ENCODE results near the gene CX3CR1.

The CX3CR1 gene

DNA sequence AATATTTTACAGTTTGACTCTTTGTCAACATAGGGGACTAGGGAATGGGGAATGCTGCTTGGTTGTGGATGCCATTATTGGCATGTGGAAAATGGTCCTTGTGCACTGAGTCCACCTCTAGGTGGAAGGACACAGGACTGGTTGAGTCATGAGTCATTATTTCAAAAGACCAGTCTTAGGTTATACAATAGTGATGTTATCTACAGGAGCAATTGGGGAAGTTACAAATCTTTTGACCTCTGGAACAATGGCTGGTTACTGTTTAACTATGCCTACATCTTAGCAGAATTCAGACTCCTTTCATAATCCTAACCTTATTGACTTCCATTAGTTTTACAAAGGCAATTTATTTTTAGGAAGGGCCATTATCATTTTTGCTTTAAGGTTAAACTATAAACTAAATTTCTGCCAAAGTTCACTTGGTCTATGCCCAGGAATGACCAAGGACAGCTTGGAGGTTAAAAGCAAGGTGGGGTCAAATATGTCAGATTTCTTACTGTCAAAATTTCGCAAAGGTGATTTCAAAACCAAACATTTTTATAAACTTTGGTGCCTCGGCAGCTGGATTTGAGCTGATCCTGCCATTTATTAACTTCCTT lies 37.8 kb upstream of the CX3CR1 start:
- TF ChIP-seq, protein P1, sequence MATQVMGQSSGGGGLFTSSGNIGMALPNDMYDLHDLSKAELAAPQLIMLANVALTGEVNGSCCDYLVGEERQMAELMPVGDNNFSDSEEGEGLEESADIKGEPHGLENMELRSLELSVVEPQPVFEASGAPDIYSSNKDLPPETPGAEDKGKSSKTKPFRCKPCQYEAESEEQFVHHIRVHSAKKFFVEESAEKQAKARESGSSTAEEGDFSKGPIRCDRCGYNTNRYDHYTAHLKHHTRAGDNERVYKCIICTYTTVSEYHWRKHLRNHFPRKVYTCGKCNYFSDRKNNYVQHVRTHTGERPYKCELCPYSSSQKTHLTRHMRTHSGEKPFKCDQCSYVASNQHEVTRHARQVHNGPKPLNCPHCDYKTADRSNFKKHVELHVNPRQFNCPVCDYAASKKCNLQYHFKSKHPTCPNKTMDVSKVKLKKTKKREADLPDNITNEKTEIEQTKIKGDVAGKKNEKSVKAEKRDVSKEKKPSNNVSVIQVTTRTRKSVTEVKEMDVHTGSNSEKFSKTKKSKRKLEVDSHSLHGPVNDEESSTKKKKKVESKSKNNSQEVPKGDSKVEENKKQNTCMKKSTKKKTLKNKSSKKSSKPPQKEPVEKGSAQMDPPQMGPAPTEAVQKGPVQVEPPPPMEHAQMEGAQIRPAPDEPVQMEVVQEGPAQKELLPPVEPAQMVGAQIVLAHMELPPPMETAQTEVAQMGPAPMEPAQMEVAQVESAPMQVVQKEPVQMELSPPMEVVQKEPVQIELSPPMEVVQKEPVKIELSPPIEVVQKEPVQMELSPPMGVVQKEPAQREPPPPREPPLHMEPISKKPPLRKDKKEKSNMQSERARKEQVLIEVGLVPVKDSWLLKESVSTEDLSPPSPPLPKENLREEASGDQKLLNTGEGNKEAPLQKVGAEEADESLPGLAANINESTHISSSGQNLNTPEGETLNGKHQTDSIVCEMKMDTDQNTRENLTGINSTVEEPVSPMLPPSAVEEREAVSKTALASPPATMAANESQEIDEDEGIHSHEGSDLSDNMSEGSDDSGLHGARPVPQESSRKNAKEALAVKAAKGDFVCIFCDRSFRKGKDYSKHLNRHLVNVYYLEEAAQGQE (IDR thresholded peaks at IDR 0.05; ENCODE audit: insufficient read depth in 1 of 2, low read depth in 2 of 2, low read length in 2 of 2) = no peak
- TF ChIP-seq TAF1 (IDR thresholded peaks at IDR 0.05; ENCODE audit: borderline replicate concordance, insufficient read depth, low read length) (no peak), SIN3A (IDR thresholded peaks at IDR 0.05; ENCODE audit: borderline replicate concordance, insufficient read depth, low read length) (no peak), FOXP2 (optimal IDR thresholded peaks at IDR 0.05; ENCODE audit: borderline replicate concordance, extremely low read depth, extremely low read length, insufficient read depth) (no peak), POLR2AphosphoS5 (IDR thresholded peaks at IDR 0.05; ENCODE audit: low read depth, low read length) (no peak)

DNA sequence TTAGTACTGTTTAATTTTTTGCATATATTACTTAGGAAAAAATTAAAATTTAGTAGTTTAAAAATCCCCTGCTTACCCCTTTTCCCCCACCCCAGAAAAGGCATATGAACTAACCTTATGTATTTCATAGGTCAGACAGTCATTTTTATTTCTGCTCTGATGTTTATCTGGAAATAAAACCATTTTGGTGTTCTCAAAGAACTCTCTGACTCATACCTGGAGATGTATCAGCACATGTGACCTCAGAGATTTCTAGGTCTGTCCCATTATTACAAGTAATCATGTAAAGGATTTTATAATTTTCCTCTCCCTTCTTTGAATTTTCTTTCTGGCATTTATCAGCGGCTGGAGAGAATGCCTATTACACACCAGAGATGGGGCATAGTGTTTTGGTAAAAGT lies 35.6 kb upstream of the CX3CR1 start:
- TF ChIP-seq SIN3A (IDR thresholded peaks at IDR 0.05; ENCODE audit: borderline replicate concordance, insufficient read depth, low read length) (no peak), TAF1 (IDR thresholded peaks at IDR 0.05; ENCODE audit: borderline replicate concordance, insufficient read depth, low read length) (no peak), POLR2AphosphoS5 (IDR thresholded peaks at IDR 0.05; ENCODE audit: low read depth, low read length) (no peak), FOXP2 (optimal IDR thresholded peaks at IDR 0.05; ENCODE audit: borderline replicate concordance, extremely low read depth, extremely low read length, insufficient read depth) (no peak)
- TF ChIP-seq, protein P1 (IDR thresholded peaks at IDR 0.05; ENCODE audit: insufficient read depth in 1 of 2, low read depth in 2 of 2, low read length in 2 of 2) = no peak

DNA sequence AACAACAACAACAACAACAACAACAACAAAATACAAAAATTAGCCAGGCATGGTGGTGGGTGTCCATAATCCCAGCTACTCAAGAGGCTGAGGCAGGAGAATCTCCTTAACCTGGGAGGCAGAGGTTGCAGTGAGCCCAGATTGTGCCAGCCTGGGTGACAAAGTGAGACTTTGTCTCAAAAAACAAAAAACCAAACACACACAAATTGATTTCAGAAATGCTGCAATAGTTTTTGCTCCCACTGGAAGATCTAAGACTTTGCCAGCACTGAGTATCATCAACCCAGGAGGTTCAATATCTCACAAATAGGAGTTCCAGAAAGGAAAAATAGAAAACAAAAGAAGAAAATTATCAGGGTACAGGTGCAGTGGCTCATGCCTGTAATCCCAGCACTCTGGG lies 33.5 kb upstream of the CX3CR1 start:
- TF ChIP-seq TAF1 (IDR thresholded peaks at IDR 0.05; ENCODE audit: borderline replicate concordance, insufficient read depth, low read length) = no peak
- TF ChIP-seq POLR2AphosphoS5 (IDR thresholded peaks at IDR 0.05; ENCODE audit: low read depth, low read length) = no peak
- TF ChIP-seq, protein P1 (IDR thresholded peaks at IDR 0.05; ENCODE audit: insufficient read depth in 1 of 2, low read depth in 2 of 2, low read length in 2 of 2) = no peak
- TF ChIP-seq SIN3A (IDR thresholded peaks at IDR 0.05; ENCODE audit: borderline replicate concordance, insufficient read depth, low read length) = no peak

DNA sequence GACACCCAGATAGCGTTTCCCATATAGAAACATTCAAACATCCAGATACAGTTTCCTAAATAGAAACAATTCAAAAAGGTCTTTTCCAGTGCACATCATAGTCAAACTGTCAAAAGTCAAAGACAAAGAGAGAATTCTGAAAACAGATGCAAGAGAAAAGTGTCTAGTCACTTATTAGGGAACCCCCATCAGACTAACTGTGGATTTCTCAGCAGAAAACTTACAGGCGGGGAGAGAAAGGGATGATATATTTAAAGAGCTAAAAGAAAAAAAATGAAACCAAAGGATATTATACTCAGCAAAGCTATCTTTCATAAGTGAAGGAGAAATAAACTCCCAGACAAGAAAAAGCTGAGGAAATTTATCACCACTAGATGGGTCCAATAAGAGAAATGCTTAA lies 22.3 kb upstream of the CX3CR1 start:
- no peak for TF ChIP-seq POLR2AphosphoS5 (IDR thresholded peaks at IDR 0.05; ENCODE audit: low read depth, low read length)
- TF ChIP-seq, protein P1 (IDR thresholded peaks at IDR 0.05; ENCODE audit: insufficient read depth in 1 of 2, low read depth in 2 of 2, low read length in 2 of 2) = no peak
- TF ChIP-seq SIN3A (IDR thresholded peaks at IDR 0.05; ENCODE audit: borderline replicate concordance, insufficient read depth, low read length) = no peak

DNA sequence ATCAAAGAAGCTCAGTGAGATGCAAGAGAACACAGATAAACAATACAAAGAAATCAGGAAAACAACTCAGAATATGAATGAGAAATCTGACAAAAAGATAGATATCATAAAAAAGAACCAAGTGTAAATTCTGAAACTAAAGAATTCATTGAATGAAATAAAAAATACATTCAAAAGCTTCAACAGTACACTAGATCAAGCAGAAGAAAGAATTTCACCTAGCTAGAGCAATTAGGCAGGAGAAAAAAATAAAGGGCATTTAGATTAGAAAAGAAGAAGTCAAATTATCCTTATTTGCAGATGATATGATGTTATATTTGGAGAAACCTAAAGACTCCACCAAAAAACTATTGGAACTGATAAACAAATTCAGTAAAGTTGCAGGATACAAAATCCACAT lies 19.4 kb upstream of the CX3CR1 start:
- TF ChIP-seq FOXP2 (optimal IDR thresholded peaks at IDR 0.05; ENCODE audit: borderline replicate concordance, extremely low read depth, extremely low read length, insufficient read depth) (no peak), SIN3A (IDR thresholded peaks at IDR 0.05; ENCODE audit: borderline replicate concordance, insufficient read depth, low read length) (no peak), TAF1 (IDR thresholded peaks at IDR 0.05; ENCODE audit: borderline replicate concordance, insufficient read depth, low read length) (no peak), POLR2AphosphoS5 (IDR thresholded peaks at IDR 0.05; ENCODE audit: low read depth, low read length) (no peak)
- TF ChIP-seq, protein P1 (IDR thresholded peaks at IDR 0.05; ENCODE audit: insufficient read depth in 1 of 2, low read depth in 2 of 2, low read length in 2 of 2) = no peak

Data from PFSK-1 (cell line).